Lung (tissue), 12 donors: ENCODE data around the gene SETD2. TPM values are rescaled to one million over a fixed set of nuclear protein-coding genes. Genes with fewer than 3 reads are reported as not detected.

ENCODE experiments used
- ATAC-seq: fragments of 200-7000 bp; cut with Tn5 transposase; one replicate; pipeline ENCODE4 v1.9.1; 2020; ENCODE audit warnings: moderate number of reproducible peaks; ENCODE audit not compliant: insufficient read depth, low FRiP score
- DNase-seq, 3 donors: peaks; one replicate each; pipeline ENCODE4 v3.0.0-alpha.2; 2013 to 2017
- H3K27ac ChIP-seq, 2 donors: one replicate each; pipeline ENCODE4 v1.5.1; 2013; ENCODE audit warnings: mild to moderate bottlenecking in 2 of 2, moderate library complexity in 2 of 2, control low read depth in 1 of 2, inconsistent platforms in 1 of 2, low read depth in 1 of 2, low read length in 1 of 2
- H3K27me3 ChIP-seq, 3 donors: one replicate each; pipeline ENCODE4 v1.5.1; 2013; ENCODE audit warnings: low read length in 2 of 3; ENCODE audit not compliant: control insufficient read depth in 3 of 3, insufficient read depth in 3 of 3
- H3K36me3 ChIP-seq, 4 donors: one replicate each; pipeline ENCODE4 v1.5.1; 2013; ENCODE audit warnings: low read length in 4 of 4, mild to moderate bottlenecking in 1 of 4, moderate library complexity in 1 of 4; ENCODE audit not compliant: control insufficient read depth in 4 of 4, insufficient read depth in 4 of 4
- H3K4me1 ChIP-seq, 5 donors: one replicate each; pipeline ENCODE4 v1.5.1; 2013; ENCODE audit warnings: low read length in 5 of 5, mild to moderate bottlenecking in 2 of 5, moderate library complexity in 1 of 5; ENCODE audit not compliant: control insufficient read depth in 5 of 5, insufficient read depth in 5 of 5
- H3K4me3 ChIP-seq: one replicate; pipeline ENCODE4 v1.5.1; 2013; ENCODE audit warnings: mild to moderate bottlenecking, control low read depth, moderate library complexity
- H3K9ac ChIP-seq, 2 donors: one replicate each; pipeline ENCODE4 v1.5.1; 2013; ENCODE audit warnings: low read length in 2 of 2, control low read depth in 1 of 2; ENCODE audit not compliant: insufficient read depth in 1 of 2
- H3K9me3 ChIP-seq, 4 donors: one replicate each; pipeline ENCODE4 v1.5.1; 2013; ENCODE audit warnings: low read length in 3 of 4, mild to moderate bottlenecking in 1 of 4, moderate library complexity in 1 of 4; ENCODE audit not compliant: control insufficient read depth in 4 of 4, insufficient read depth in 3 of 4
- WGBS, 2 donors: extraction: QIAGEN DNeasy Blood & Tissue Kit; methylation state at CpG; one replicate each; pipeline ENCODE4 v1.1.7; 2013; 5-methylcytosine and 5-hydroxymethylcytosine counted together
- polyA plus RNA-seq, 2 donors: library from polyadenylated mRNA; stranded (reverse); fragments of 200-250 nt; gene quantifications; one replicate each; pipeline ENCODE4 v1.2.1, GENCODE V29; 2013
- total RNA-seq, 2 donors: library from RNA; depleted of rRNA in 1 of 2; stranded (reverse); fragments of >200 nt in 1 of 2; gene quantifications; one replicate each; pipeline ENCODE4 v1.2.1, GENCODE V29; 2014 to 2021
- TF ChIP-seq, protein P1 (sequence below): IDR thresholded peaks from 2 replicates; pipeline ENCODE4 v1.5.1; 2012; ENCODE audit warnings: mild to moderate bottlenecking; ENCODE audit errors: control extremely low read depth, extremely low read depth
- donor health status: control.
- donor health status: control.
- donor health status: Bipolar disorder and iron deficiency.
- donor health status: healthy.
- donor health status: DM: yes; HTN: yes; CAD: no.

The SETD2 gene
- total and polyA plus RNA-seq, 4 donors = 10.4 to 107 (median 25.0) TPM

DNA sequence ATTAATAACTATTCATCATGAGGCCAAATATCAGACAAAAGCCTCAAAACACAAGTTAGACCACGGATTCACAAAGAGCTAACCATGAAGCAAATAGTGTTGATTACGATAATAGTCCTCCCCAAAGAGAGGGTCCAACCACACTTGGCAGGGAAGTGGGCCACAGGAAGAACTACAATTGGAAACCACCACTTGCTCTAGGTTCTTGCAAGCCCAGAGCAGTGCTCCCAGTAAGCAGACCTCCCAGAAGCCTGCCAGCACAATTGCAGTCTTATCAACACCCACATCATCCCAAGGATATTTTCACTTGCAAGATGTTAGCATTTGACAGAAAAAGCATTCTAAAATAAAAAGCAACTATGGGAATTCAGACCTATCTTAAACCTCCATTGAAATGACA lies 11.3 kb downstream of the SETD2 start:
- Histone ChIP-seq H3K9ac (no peak overlapping the region), H3K27ac (no peak overlapping the region), H3K36me3 (no peaks in the 10 kb centered on the region), H3K4me3 (no peak overlapping the region), H3K9me3 (no peaks in the 10 kb centered on the region), H3K4me1 (peaks cover 0 to 8% (median 4%) of the 10 kb centered on the region in 5 donors), H3K27me3 (no peaks in the 10 kb centered on the region)
- ATAC-seq (no peak), DNase-seq (no peak)
- WGBS, 2 donors = 48 to 70% methylated on average over 2 of the region's 2 CpGs
- TF ChIP-seq, protein P1, sequence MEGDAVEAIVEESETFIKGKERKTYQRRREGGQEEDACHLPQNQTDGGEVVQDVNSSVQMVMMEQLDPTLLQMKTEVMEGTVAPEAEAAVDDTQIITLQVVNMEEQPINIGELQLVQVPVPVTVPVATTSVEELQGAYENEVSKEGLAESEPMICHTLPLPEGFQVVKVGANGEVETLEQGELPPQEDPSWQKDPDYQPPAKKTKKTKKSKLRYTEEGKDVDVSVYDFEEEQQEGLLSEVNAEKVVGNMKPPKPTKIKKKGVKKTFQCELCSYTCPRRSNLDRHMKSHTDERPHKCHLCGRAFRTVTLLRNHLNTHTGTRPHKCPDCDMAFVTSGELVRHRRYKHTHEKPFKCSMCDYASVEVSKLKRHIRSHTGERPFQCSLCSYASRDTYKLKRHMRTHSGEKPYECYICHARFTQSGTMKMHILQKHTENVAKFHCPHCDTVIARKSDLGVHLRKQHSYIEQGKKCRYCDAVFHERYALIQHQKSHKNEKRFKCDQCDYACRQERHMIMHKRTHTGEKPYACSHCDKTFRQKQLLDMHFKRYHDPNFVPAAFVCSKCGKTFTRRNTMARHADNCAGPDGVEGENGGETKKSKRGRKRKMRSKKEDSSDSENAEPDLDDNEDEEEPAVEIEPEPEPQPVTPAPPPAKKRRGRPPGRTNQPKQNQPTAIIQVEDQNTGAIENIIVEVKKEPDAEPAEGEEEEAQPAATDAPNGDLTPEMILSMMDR = no peak

DNA sequence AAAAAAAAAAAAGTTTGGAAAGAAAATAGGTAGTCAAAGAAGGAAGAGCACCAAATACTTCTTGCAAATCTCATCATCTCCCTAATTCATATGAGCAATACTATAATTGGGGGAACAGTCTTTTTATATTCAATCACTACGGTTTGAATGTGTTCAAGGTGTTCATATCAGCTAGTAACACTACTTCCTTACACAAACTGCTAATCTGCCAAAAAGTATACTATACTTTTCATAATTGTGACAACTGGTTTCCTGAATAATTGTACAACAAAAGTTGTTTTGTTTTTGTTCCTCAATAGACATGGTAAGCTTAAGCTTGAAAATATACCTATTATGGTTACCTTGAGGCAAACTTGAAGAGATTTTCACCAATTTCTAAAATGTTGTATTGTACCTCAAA lies 12.1 kb downstream of the SETD2 start:
- ATAC-seq = no peak
- H3K27ac ChIP-seq = no peak overlapping the region
- WGBS, 2 donors = 44 to 62% methylated on average over 1 of the region's 1 CpG
- no peaks in the 10 kb centered on the region for H3K36me3 ChIP-seq
- no peaks in the 10 kb centered on the region for H3K9me3 ChIP-seq
- no peak overlapping the region for H3K4me3 ChIP-seq
- no peak overlapping the region for H3K9ac ChIP-seq
- H3K27me3 ChIP-seq = no peaks in the 10 kb centered on the region
- peaks cover 0 to 8% (median 4%) of the 10 kb centered on the region in 5 donors for H3K4me1 ChIP-seq
- DNase-seq = no peak
- TF ChIP-seq, protein P1 = no peak

DNA sequence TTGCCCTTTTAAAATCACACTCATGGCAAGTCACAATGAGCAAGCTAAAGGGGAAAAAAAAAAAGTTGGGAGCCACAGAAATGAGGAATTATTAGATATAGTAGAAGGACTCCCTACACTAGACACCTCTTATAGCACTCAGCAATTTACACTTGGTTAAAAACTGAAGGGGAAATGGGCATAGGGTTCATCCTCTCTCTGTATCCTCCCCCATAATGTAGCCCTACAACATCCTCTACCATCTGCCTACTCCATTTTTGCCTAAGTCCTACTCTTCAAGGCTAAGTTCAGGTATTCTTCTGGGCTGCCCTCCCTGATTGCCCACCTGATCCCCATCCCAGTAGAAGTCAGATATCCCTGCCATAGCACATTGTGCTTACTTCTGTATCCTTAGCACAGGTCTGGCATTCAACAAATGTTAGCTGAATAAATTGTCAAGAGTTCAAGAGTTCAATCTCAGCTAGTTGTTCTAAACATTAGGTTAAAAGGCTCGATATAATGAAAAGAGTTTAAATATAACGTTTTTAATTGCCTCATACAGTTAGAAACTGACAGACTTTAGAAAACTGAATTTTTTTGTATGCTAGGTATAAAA lies 14.5 kb downstream of the SETD2 start:
- Histone ChIP-seq H3K4me3 (no peak overlapping the region), H3K9me3 (no peaks in the 10 kb centered on the region), H3K4me1 (peaks cover 0 to 12% (median 4%) of the 10 kb centered on the region in 5 donors), H3K36me3 (no peaks in the 10 kb centered on the region), H3K9ac (no peak overlapping the region), H3K27me3 (no peaks in the 10 kb centered on the region), H3K27ac (no peak overlapping the region)
- WGBS, 2 donors = 23 to 46% methylated on average over 2 of the region's 2 CpGs
- TF ChIP-seq, protein P1 = no peak
- ATAC-seq = no peak
- no peak for DNase-seq

DNA sequence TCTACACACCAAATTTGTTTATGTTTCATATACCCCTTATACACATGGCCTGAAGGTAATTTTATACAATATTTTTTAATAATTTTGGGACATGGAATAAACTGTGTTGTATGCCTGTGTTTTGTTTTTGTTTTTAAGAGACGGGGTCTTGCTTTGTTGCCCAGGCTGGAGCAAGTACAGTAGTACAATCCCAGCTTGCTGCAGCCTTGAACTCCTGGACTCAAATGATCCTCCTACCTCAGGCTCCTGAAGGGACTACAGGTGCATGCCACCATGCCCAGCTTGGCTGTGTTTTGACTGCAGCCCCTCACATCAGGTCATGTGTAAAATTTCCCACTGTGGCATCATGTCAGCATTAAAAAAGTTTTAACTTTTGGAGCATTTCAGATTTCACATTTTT lies 18.6 kb downstream of the SETD2 start:
- H3K9me3 ChIP-seq = no peaks in the 10 kb centered on the region
- H3K9ac ChIP-seq = no peak overlapping the region
- H3K27me3 ChIP-seq = no peaks in the 10 kb centered on the region
- TF ChIP-seq, protein P1 = no peak
- WGBS, 2 donors = 98 to 100% methylated on average over 1 of the region's 1 CpG
- ATAC-seq = no peak
- H3K4me3 ChIP-seq = no peak overlapping the region
- H3K4me1 ChIP-seq = peaks cover 0 to 13% (median 5%) of the 10 kb centered on the region in 5 donors
- no peaks in the 10 kb centered on the region for H3K36me3 ChIP-seq
- no peak for DNase-seq
- no peak overlapping the region for H3K27ac ChIP-seq
